ENCODE results near the gene TNS3. TPM values are rescaled to one million over a fixed set of nuclear protein-coding genes. Genes with fewer than 3 reads are reported as not detected.

TNS3 gene
- total and polyA plus RNA-seq, 2 of the 13 experiments (the other 11 are each of a cell fraction or from before 2014, with no cell fraction given): 52.9 to 55.7 TPM

DNA sequence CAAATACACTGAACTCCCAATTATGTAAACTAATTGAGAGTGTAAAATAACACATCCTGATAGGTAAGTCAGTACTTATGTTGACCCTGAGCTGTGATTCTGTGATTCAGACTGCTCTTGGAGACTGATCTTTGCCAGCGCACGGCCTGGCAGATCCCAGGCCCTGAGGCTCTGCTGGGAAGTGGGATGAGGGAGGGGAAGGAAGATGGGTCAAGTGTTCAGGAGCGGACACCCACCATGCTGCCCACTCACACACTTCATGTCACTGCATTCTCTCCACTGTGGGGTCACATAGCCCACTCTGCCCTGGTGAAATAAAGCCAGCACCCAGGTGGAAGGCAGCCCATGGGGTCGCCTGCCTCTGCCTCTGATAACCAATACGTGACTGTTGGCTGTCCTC, 226.2 kb downstream of the TNS3 start:
- ChIA-PET POLR2A (no interaction called here), CTCF (ENCODE audit: low intra/inter-chr PET ratio, low total read pairs) (no interaction called here)
- no peak overlapping the region for H3K4me3 ChIP-seq (replicated peaks in 1 of 3; ENCODE audit: insufficient read depth in 1 of 3, low read depth in 2 of 3, low read length in 3 of 3)
- no peaks in the 10 kb centered on the region for H3K27me3 ChIP-seq (ENCODE audit: control insufficient read depth in 1 of 2, insufficient read depth in 2 of 2, low read length in 2 of 2)
- peaks cover 29% of the 10 kb centered on the region for H3K79me2 ChIP-seq (ENCODE audit: insufficient read depth, low read length)
- in situ Hi-C loops (cut with HindIII; ENCODE audit: extremely low pct_ligation_motif_present, low pct_unique_long_range_greater_than_20kb): no loop called here
- no peak overlapping the region for H3K4me2 ChIP-seq (ENCODE audit: low read depth, low read length)
- H3K36me3 ChIP-seq (replicated peaks in 1 of 2; ENCODE audit: control insufficient read depth in 1 of 2, insufficient read depth in 2 of 2, low read length in 2 of 2): peaks cover 36 to 79% of the 10 kb centered on the region in 2 experiments
- ATAC-seq: no peak
- H3K9ac ChIP-seq (ENCODE audit: insufficient read depth, low read depth, low read length): no peak overlapping the region
- FAIRE-seq: no peak
- no peaks in the 10 kb centered on the region for H3K4me1 ChIP-seq (ENCODE audit: insufficient read depth, low read length)
- intact Hi-C loops (cut with micrococcal nuclease; ENCODE audit: unreplicated experiment): no loop called here
- H3K9me3 ChIP-seq (ENCODE audit: low read length): no peaks in the 10 kb centered on the region
- H2AFZ ChIP-seq (ENCODE audit: low read length): no peak overlapping the region
- BruUV-seq (replicated peaks): no TSS peak
- no peak overlapping the region for H3K27ac ChIP-seq (ENCODE audit: extremely low read length, insufficient read depth, low read length)
- DNase-seq (ENCODE audit: low spot score): no peak
- WGBS (ENCODE audit: low lambda C conversion rate): 100% methylated on average over 5 of the region's 5 CpGs
- no peak for TF ChIP-seq HOXA9 (CRISPR knock-in tag; IDR thresholded peaks at IDR 0.05; ENCODE audit: borderline replicate concordance)
- TF ChIP-seq ZFP41 (CRISPR knock-in tag; IDR thresholded peaks at IDR 0.05; ENCODE audit: borderline replicate concordance): no peak
- no peak for TF ChIP-seq NFYC (CRISPR knock-in tag; IDR thresholded peaks at IDR 0.05)
- no peak for TF ChIP-seq ZNF564 (CRISPR knock-in tag; IDR thresholded peaks at IDR 0.05)
- no peak for TF ChIP-seq ZZZ3 (CRISPR knock-in tag; IDR thresholded peaks at IDR 0.05; ENCODE audit: borderline replicate concordance)
- TF ChIP-seq REST (IDR thresholded peaks at IDR 0.05; ENCODE audit: borderline replicate concordance in 1 of 2, low read depth in 1 of 2, low read length in 2 of 2): no peak
- H4K20me1 ChIP-seq (ENCODE audit: insufficient read depth, low read length): peaks cover 59% of the 10 kb centered on the region

Data from HepG2 (cell line).